ENCODE data around the gene PNPLA2.

PNPLA2 gene

GRCh38 chr11:788009-788640 is 30.6 kb upstream of the PNPLA2 start:
- Histone ChIP-seq H2AFZ (ENCODE audit: low read length, unreplicated experiment) (no peak overlapping the region), H3K27ac (ENCODE audit: low read depth, low read length) (no peak overlapping the region), H3K79me2 (ENCODE audit: control insufficient read depth, insufficient read depth, low read length, unreplicated experiment) (no peaks in the 10 kb centered on the region), H3K4me3 (ENCODE audit: low read depth, low read length) (no peak overlapping the region), H3K36me3 (ENCODE audit: insufficient read depth, low read length) (no peaks in the 10 kb centered on the region), H3K27me3 (ENCODE audit: insufficient read depth, low read length) (no peaks in the 10 kb centered on the region), H3K4me1 (ENCODE audit: control insufficient read depth, insufficient read depth, low read length, unreplicated experiment) (no peaks in the 10 kb centered on the region)

DNA sequence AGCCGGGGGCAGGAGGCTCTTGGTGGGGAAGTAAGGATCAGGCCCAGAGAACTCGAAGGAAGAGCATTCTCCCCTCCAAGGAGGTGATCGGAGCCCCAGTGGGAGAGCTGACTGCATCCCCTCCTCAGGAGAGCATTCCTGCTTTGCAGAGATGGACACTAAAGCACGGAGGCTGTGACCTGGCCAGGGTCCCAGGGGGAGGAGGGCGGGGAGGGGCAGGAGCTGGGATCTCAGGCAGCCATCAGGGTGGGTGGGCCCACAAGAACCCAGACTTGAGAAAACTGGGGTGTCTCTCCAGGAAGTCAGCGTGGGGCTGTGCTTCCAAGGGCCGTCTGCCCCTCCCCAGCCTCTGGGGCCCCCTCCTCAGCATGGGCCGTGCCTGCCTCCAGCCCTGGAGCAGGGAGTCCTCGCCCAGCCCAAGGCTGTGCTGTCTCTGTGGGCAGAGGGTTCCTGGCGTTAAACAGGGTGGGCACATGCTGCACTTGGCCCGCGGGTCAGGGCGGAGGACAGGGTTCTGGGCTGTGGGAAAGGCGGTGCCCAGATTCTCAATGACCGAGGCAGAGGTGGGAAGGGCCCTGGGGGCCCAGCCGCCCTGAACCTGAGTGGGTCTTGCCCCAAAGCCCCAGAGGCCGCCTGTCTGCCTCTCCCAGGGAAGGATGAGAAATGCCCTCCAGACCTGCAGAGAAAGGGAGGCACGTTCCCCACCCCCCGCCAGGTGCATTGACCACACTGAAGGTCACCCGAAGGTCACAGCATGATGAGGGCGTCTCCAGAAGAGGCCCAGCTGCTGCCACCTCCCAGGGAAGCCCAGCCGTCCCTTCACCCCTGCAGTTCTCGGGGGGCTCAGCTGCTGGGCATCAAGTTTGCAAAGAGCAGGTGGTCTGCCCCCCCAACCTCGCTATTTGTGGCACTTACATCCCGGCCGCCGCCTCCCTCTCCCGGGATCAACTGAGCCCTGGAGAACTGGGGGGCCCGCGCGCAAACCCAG is 29.5 kb upstream of the PNPLA2 start:
- Histone ChIP-seq H3K36me3 (ENCODE audit: insufficient read depth, low read length) (no peaks in the 10 kb centered on the region), H3K4me1 (ENCODE audit: control insufficient read depth, insufficient read depth, low read length, unreplicated experiment) (no peaks in the 10 kb centered on the region), H3K79me2 (ENCODE audit: control insufficient read depth, insufficient read depth, low read length, unreplicated experiment) (no peaks in the 10 kb centered on the region), H3K27ac (ENCODE audit: low read depth, low read length) (no peak overlapping the region), H3K4me3 (ENCODE audit: low read depth, low read length) (peak overlapping the region; percentile 39; the same call in 1 of the 2 replicates), H2AFZ (ENCODE audit: low read length, unreplicated experiment) (no peak overlapping the region), H3K27me3 (ENCODE audit: insufficient read depth, low read length) (no peaks in the 10 kb centered on the region)

- H3K4me1 ChIP-seq (ENCODE audit: control insufficient read depth, insufficient read depth, low read length, unreplicated experiment) = no peaks in the 10 kb centered on the region
- H3K79me2 ChIP-seq (ENCODE audit: control insufficient read depth, insufficient read depth, low read length, unreplicated experiment) = peaks cover 2% of the 10 kb centered on the region
- H3K27me3 ChIP-seq (ENCODE audit: insufficient read depth, low read length) = no peaks in the 10 kb centered on the region
- no peak within 1 kb of the TSS for H2AFZ ChIP-seq (ENCODE audit: low read length, unreplicated experiment)
- H3K27ac ChIP-seq (ENCODE audit: low read depth, low read length) = no peak within 1 kb of the TSS
- no peaks in the 10 kb centered on the region for H3K36me3 ChIP-seq (ENCODE audit: insufficient read depth, low read length)
- H3K4me3 ChIP-seq (ENCODE audit: low read depth, low read length) = peak within 1 kb of the TSS; percentile 39; the same call in 1 of the 2 replicates
These were observed 28.8 kb upstream of the PNPLA2 start, which contains the start of gene CEND1 for GRCh38 chr11:789943-790342. CEND1 (minus strand) TSS chr11:790090; CDS start chr11:788576, 1,514 bp downstream.

DNA sequence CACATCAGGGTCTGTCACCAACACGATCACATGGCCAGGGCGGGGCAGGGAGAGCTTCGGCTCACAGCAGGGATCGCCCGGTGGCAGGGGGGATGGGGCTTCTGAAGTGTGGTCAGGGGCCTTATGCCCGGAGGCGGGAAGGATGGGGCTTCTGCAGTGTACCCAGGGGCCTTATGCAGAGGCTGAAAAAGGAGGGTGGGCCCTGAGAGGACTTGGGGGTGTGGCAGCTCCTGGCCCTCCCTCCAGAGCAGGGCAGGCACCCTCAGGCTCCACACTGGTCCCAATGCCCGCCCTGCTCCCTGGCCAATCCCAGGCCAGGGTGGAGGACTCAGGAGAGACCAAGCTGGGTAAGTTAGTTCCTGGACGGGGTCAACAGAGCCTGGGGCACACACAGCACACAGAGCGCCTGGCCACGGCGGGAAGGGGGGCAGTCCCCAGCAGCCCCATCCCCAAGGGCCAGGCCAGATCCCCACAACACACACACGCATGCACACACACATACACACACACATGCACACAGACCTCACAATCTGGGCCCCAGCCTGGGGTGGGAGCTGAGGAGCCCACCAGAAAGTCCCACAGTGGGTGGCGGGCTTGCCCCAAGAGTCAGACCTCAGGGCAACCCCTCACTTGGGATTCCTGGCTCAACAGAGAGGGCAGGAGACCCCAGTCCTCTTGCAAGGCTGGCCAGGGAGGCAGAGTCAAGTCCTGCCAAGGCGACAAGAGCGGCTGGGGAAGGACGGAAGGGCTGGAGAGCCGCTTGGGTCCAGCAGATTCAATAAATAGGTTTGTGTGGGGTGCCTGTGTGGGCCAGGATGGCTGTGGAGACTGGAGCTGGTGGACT is 27.8 kb upstream of the PNPLA2 start:
- Histone ChIP-seq H3K36me3 (ENCODE audit: insufficient read depth, low read length) (no peaks in the 10 kb centered on the region), H3K4me1 (ENCODE audit: control insufficient read depth, insufficient read depth, low read length, unreplicated experiment) (no peaks in the 10 kb centered on the region), H3K4me3 (ENCODE audit: low read depth, low read length) (no peak overlapping the region), H3K79me2 (ENCODE audit: control insufficient read depth, insufficient read depth, low read length, unreplicated experiment) (peaks cover 6% of the 10 kb centered on the region), H3K27me3 (ENCODE audit: insufficient read depth, low read length) (no peaks in the 10 kb centered on the region), H3K27ac (ENCODE audit: low read depth, low read length) (no peak overlapping the region), H2AFZ (ENCODE audit: low read length, unreplicated experiment) (no peak overlapping the region)

GRCh38 chr11:791658-792534 is 26.8 kb upstream of the PNPLA2 start:
- no peaks in the 10 kb centered on the region for H3K27me3 ChIP-seq (ENCODE audit: insufficient read depth, low read length)
- H3K36me3 ChIP-seq (ENCODE audit: insufficient read depth, low read length) = no peaks in the 10 kb centered on the region
- peaks cover 6% of the 10 kb centered on the region for H3K79me2 ChIP-seq (ENCODE audit: control insufficient read depth, insufficient read depth, low read length, unreplicated experiment)
- H3K4me1 ChIP-seq (ENCODE audit: control insufficient read depth, insufficient read depth, low read length, unreplicated experiment) = peaks cover 6% of the 10 kb centered on the region
- no peak overlapping the region for H2AFZ ChIP-seq (ENCODE audit: low read length, unreplicated experiment)
- no peak overlapping the region for H3K4me3 ChIP-seq (ENCODE audit: low read depth, low read length)
- no peak overlapping the region for H3K27ac ChIP-seq (ENCODE audit: low read depth, low read length)

DNA sequence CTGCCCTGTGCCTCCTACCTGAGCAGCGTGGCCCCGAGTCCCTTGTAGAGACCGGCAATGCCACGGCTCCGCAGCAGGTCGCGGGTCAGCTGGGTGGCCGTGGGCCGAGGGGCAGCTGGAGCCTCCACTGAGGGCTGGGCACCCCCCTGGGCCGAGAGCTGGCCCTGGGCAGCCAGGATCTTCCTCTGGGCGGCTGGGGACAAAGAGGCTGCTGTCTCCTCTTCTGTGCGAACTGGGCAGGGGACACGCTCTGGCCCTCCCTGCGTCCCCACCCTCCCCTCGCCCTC is 26.2 kb upstream of the PNPLA2 start:
- no peak overlapping the region for H3K4me3 ChIP-seq (ENCODE audit: low read depth, low read length)
- peaks cover 6% of the 10 kb centered on the region for H3K79me2 ChIP-seq (ENCODE audit: control insufficient read depth, insufficient read depth, low read length, unreplicated experiment)
- no peaks in the 10 kb centered on the region for H3K36me3 ChIP-seq (ENCODE audit: insufficient read depth, low read length)
- no peak overlapping the region for H2AFZ ChIP-seq (ENCODE audit: low read length, unreplicated experiment)
- H3K4me1 ChIP-seq (ENCODE audit: control insufficient read depth, insufficient read depth, low read length, unreplicated experiment) = peaks cover 8% of the 10 kb centered on the region
- no peak overlapping the region for H3K27ac ChIP-seq (ENCODE audit: low read depth, low read length)
- no peaks in the 10 kb centered on the region for H3K27me3 ChIP-seq (ENCODE audit: insufficient read depth, low read length)

DNA sequence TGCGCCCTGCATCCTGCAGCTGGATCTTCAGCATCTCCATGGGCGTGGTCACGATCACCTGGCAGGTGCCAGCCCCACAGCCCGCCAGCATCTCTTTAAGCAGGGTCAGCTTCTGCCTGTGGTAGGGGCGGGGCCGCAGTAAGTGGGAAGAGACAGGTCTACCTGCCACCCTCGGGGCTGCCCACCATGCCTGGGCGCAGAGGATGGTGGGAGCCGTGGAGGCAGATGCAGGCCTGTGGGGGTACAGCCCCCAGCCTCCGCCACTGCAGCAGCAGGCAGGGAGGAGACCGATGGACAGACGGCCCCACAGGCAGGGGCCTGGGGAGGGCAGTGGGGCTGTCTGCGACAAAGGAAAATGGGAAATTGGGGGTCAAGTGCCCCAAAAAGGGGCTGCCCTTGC is 25.8 kb upstream of the PNPLA2 start:
- H2AFZ ChIP-seq (ENCODE audit: low read length, unreplicated experiment) = no peak overlapping the region
- H3K4me1 ChIP-seq (ENCODE audit: control insufficient read depth, insufficient read depth, low read length, unreplicated experiment) = peaks cover 8% of the 10 kb centered on the region
- H3K79me2 ChIP-seq (ENCODE audit: control insufficient read depth, insufficient read depth, low read length, unreplicated experiment) = peaks cover 6% of the 10 kb centered on the region
- H3K4me3 ChIP-seq (ENCODE audit: low read depth, low read length) = no peak overlapping the region
- no peaks in the 10 kb centered on the region for H3K27me3 ChIP-seq (ENCODE audit: insufficient read depth, low read length)
- no peak overlapping the region for H3K27ac ChIP-seq (ENCODE audit: low read depth, low read length)
- no peaks in the 10 kb centered on the region for H3K36me3 ChIP-seq (ENCODE audit: insufficient read depth, low read length)

- Histone ChIP-seq H3K27ac (ENCODE audit: low read depth, low read length) (no peak overlapping the region), H3K27me3 (ENCODE audit: insufficient read depth, low read length) (no peaks in the 10 kb centered on the region), H3K36me3 (ENCODE audit: insufficient read depth, low read length) (no peaks in the 10 kb centered on the region), H3K4me1 (ENCODE audit: control insufficient read depth, insufficient read depth, low read length, unreplicated experiment) (peaks cover 8% of the 10 kb centered on the region), H2AFZ (ENCODE audit: low read length, unreplicated experiment) (no peak overlapping the region), H3K4me3 (ENCODE audit: low read depth, low read length) (no peak overlapping the region), H3K79me2 (ENCODE audit: control insufficient read depth, insufficient read depth, low read length, unreplicated experiment) (peaks cover 6% of the 10 kb centered on the region)
These were observed 25.2 kb upstream of the PNPLA2 start for GRCh38 chr11:793556-793955.

GRCh38 chr11:794013-794765 is 24.5 kb upstream of the PNPLA2 start:
- Histone ChIP-seq H3K27ac (ENCODE audit: low read depth, low read length) (no peak overlapping the region), H3K36me3 (ENCODE audit: insufficient read depth, low read length) (no peaks in the 10 kb centered on the region), H3K4me1 (ENCODE audit: control insufficient read depth, insufficient read depth, low read length, unreplicated experiment) (peaks cover 8% of the 10 kb centered on the region)

More at GRCh38 chr11:794013-794765, 24.5 kb upstream of the PNPLA2 start:
- Histone ChIP-seq H3K79me2 (ENCODE audit: control insufficient read depth, insufficient read depth, low read length, unreplicated experiment) (peaks cover 6% of the 10 kb centered on the region), H2AFZ (ENCODE audit: low read length, unreplicated experiment) (no peak overlapping the region), H3K27me3 (ENCODE audit: insufficient read depth, low read length) (no peaks in the 10 kb centered on the region), H3K4me3 (ENCODE audit: low read depth, low read length) (no peak overlapping the region)
